Cardiac ventricle fibroblast (primary cell): ENCODE results near the gene ZNG1E. TPM values are rescaled to one million over a fixed set of nuclear protein-coding genes. Genes with fewer than 3 reads are reported as not detected.

Source experiments
- total RNA-seq: library from RNA; depleted of rRNA; stranded (reverse); fragments of >200 nt; gene quantifications from 2 replicates; pipeline ENCODE4 v1.2.3, GENCODE V29; 2015

Gene ZNG1E
- total RNA-seq = 14.2 and 16.3 TPM in 2 replicates

GRCh38 chr9:65675589-65676021, at the start of gene ZNG1E:
TSS of gene ZNG1E (plus strand) at chr9:65675928. CDS start at chr9:65675977, 49 bp downstream.

GRCh38 chr9:65737096-65737564, 61.4 kb downstream of the ZNG1E start, which contains the start of gene FOXD4L4:
TSS of gene FOXD4L4 (plus strand) at chr9:65737146. CDS start at chr9:65737146, 0 bp downstream.

Other genes with a start within 250 kb of the ZNG1E start
- gene FOXD4L4, start 61.2 kb downstream of the ZNG1E start, total RNA-seq = not detected in 2 replicates